Pons (tissue), 1 donor: ENCODE measurements around the gene CACHD1.

Experiments
- DNase-seq: peaks from one replicate; pipeline ENCODE4 v3.0.0-alpha.2; 2016; ENCODE audit warnings: low spot score

CACHD1 gene

DNA sequence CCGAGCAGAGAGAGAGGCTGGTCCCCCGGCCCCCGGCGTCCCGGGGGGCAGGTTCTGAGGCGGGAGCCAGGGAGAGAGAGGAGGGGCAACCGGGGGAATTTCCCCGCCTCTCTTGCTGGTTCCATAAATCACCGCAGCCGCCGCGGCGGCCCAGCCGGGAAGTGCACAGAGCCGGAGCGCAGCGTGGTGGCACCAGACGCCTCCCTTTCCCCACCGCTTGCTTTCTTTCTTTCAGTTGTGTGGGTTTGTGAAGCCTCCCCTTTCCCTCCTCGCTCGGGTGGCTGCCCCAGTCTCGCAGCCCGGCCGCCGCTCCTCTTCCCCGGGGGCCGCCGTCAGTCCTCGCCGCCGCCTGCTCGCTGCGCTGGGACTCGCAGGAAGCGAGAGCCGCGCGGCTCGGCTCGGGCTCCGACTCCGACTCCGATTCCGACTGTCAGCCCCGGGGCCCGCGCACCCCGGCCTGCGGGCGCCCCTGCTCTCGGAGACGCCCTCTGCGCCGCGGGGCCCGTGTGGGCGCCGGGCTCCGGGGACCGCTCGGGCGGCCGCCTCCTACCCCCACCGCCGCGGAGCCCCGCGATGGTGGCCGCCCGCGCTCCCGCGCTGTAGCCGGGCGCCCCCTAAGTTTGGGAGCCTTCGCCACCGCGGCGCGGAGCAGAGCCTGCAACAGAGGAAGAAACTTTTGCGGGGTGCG lies at the start of gene CACHD1:
CACHD1 (plus strand) TSS at position 153 of the 688 bp plus-strand sequence. CDS start 616 bp downstream, outside the sequence.
- DNase-seq: peak; percentile 49

DNA sequence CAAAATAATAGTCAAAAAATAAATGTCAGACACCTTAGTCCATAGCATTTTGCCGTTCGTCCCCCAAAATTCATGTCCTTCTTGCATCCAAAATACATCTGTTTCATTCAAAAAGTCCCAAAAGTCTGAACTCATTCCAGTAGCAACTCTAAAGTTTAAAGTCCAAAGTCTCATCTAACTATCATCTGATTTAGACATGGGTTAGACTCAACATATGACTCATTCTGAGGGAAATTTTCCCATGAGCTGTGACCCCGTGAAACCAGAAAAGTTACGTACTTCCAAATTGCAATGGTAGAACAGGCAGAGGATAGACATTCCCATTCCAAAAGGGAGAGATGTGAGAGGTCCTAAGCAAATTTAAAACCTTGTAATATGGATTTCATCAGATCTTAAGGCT lies 48.6 kb upstream of the CACHD1 start:
- no peak for DNase-seq

DNA sequence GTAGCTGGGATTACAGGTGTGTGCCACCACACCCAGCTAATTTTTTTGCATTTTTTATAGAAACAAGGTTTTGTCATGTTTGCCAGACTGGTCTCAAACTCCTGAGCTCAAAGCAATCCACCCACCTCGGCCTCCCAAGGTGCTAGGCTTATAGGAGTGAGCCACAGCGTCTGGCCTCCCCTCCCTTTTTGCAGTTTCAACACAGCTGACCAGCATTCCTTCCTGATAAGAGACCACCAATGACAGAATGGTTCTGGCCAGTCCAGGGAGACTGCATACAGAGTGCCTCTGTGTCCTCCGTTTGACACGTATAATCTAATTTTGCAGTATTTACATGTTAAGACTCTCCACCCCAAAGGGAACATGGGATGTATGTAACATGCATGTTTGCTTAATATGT lies 46.4 kb upstream of the CACHD1 start:
- DNase-seq: no peak

DNA sequence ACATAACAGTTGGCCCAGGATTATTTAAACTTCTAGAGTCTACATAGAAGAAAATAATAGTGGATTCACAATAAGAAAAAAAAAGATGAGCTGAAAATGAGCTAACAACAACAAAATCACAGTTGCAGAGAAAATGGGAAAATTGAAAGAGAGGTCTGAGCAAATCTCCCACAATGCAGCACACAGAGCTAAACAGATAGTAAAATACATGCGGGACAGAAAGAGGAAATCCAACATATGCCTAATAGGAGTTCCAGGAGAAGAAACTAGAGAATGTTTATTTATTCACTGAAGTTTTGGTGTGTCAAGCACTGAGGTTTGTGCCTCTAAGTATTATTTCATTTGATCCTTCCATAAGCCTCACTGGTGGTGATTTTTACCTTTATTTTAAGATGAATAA lies 45.5 kb upstream of the CACHD1 start:
- DNase-seq: no peak

DNA sequence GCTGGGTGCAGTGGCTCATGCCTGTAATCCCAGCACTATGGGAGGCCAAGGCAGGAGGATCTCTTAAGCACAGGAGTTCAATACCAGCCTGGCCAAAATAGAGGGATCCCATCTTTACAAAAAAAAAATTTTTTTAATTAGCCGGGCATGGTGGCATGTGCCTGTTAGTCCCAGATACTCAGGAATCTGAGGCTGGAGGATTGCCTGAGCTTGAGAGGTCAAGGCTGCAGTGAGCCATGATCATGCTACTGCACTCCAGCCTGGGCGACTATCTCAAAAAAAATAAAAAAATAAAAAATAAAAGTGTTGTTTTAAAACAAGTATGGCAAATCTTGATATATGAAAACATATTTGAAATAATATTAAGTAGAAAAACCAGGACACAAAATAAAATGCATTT lies 44.4 kb upstream of the CACHD1 start:
- no peak for DNase-seq

DNA sequence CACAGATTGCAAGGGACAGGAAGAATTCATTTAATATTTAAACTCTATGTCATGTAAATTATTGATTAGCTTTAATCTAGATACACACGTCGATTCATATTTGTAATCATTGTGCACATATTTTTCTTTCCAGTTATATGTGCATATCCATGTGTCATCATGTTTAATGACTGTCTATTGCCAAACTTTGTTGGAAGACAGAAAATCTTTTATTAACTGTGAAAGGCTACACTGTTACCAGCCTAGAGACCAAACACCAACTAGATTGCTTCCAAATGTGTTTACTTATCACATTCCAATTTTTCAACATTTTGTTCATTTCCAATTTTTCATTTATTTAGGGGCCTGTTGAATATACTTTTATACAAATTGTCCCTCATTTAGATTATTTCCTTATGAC lies 43.2 kb upstream of the CACHD1 start:
- no peak for DNase-seq

DNA sequence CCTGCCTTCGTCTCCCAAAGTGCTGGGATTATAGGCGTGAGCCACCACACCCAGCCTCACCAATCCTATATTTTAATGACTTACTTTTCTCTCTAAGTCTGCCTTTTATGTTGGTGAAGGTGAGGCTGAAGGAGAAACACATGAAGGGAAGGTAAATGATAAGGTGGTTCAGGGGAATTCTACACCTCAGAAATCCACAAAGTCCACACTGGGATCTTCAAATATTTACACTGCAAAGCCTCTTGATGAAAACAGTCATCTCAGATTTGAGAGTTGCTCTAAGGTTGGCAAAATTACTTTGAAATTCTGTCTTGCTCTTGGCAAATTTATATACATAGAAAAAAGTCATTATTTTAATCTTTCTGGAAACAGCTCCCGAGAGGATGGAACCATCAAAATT lies 42.0 kb upstream of the CACHD1 start:
- no peak for DNase-seq

DNA sequence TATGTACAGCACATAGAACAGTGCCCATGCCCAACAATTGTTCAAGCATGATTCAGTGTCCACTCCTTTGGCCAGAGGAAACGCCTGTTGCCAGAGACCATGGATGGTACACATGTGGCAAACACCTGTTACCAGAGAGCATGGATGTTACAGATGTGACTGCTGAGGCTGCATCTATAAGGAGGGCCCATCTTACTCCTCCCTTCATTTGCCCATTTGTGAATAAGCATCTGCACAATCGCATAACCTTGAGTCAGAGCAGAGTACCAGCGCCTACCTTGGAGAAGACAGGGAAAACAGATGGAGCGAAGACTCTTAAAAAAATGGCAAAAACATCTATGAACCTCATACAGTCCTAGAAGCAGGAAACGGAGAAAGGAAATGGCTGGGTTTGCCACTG lies 36.6 kb upstream of the CACHD1 start:
- no peak for DNase-seq

DNA sequence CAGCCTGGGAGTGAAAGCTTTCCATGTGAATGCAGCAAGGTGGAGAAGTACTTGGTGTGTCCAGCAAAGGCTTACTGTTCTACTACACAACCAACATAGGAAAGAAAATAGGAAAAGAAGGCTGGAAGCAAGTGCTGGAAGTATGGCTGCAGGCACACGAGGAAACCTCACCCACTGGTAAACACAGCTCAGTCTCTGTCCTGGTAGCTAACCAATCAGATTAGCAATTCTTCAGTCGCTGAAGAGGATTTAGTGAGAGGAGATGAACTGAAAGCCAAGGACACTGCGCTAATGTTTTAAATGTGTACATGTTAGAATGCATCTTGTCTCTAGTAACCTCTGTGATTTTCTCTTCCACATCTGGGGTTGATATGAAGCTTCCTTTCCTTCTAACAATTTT lies 36.2 kb upstream of the CACHD1 start:
- no peak for DNase-seq

DNA sequence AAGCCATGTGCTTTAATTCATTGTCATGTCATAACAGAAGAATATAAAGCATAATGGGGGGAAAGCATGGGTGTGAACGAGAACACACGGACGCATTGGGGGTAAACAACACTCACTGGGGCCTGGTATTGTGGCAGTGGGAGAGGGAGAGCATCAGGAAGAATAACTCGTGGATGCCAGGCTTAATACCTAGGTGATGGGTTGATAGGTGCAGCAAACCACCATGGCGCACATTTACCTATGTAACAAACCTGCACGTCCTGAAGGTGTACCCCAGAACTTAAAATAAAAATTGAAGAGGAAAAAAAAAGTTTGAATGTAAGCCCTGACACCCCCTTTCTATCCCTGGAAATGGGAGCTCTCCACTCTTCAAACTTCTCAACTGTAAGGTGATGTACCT lies 34.9 kb upstream of the CACHD1 start:
- DNase-seq: no peak

DNA sequence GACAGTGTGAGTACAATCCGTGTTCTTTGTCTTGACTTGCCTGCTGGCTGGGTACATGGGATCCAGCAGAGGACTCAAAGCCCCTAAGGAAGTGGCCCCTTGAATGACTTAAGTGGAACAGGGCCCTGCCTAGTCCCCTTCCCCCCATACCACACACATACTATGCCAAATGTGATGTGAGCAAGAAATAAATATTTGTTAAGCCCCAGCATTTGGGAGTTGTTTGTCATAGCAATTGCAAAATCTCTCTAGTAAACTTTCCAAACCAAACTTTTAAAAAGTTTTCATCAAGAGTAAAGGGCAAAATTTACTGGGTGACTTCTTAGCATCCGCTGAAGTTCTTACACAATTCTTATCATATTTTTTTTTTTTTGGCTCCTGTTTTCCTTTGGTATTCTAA lies 32.5 kb upstream of the CACHD1 start:
- DNase-seq: no peak

DNA sequence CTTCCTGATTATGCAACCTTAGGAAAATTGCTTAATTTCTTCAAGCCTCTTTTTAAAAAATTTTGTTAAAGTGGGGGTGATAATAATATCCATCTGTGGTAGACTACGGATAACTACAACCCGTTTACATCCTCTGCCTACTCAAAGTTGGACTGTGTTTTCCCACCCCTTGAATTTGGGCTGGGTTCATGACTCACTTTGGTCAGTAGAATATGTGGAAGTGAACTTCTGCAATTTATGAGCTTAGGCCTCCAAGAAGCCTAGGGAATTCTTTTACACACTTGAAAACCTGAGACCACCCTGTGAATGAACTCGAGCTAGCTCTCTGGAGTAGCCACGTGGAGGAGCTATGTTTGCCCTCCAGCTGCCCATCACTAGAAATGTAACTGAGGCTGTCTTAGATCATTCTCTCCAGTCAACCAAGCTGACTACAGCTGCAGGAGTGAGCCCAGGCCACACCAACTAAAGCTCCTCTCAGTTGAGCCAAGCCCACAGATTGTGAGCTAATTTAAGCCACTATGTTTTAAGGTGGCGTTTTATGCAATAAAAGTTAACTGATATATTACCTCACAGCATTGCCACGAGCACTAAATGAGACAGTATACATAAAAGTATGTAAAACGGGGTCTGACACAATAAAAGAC lies 29.6 kb upstream of the CACHD1 start:
- no peak for DNase-seq

DNA sequence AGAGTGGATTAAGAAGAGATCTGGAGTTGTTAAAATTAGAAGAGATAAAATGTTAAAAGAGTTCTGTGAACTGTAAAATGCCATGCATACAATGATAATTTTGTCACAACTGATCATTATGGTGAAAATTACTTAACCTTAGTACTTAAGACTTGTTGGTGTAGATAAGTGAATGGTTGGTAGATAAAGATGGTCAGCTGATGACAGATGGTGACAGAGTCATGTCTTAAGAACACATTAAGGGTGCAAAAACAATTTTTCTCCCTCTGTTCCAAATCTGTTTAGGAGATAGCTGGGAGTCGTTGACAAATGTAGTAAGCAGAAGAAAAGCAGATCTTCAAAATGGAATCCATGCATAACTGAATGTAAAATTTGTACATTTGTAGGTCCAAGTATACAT lies 18.5 kb upstream of the CACHD1 start:
- DNase-seq: no peak

DNA sequence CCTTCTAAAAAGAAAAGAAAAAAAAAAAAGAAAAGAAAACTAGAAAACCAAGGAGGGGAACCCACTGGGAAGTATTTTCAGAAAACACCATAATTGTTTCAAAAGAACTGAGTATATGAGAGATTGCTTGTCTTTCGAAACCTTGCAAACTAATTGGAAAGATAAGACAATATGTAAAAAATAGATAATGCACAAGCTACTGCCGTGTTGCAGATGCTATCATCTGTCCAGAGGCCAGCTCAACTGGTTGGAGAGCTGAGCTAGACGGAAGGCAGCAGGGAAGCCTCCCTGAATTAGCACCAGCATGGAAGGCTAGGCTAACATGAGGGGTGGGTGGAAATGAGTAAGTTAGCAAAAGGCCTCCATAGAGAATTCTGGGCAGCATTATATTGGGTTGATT lies 16.2 kb upstream of the CACHD1 start:
- no peak for DNase-seq

DNA sequence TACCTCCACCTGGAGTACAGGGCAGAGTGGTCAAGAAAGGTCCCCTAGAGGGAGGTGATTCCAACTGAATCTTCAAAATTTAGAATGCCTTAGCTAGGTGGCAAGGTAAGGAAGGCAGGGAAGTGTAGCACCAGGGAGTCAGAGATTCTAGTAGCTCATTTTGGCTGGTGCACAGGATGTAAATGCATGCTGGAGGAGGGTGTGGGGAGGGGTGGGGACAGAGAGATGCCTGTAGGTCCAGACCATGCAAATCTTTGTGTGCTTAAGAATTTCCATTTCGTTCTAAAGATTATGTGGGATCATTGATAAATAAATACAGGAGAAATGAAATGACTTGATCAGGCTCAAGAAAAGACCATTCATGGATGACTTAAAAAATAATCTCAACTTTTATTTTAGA lies 11.0 kb upstream of the CACHD1 start:
- no peak for DNase-seq

DNA sequence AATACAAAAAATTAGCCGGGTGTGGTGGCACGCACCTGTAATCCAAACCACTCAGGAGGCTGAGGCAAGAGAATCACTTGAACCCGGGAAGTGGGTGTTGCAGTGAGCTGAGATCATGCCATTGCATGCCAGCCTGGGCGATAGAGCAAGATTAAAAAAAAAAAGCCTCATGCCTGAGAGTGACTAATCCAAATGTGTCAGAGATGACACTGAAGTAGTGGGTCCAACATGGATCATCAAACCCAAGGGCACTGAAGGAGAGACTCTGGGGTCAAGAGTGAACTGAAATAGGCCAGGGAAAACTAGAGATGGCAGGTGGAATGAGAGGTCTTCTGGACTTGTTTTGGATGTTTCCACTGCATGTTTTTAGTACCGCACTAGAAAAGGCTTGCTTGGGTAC lies 10.2 kb upstream of the CACHD1 start:
- no peak for DNase-seq

DNA sequence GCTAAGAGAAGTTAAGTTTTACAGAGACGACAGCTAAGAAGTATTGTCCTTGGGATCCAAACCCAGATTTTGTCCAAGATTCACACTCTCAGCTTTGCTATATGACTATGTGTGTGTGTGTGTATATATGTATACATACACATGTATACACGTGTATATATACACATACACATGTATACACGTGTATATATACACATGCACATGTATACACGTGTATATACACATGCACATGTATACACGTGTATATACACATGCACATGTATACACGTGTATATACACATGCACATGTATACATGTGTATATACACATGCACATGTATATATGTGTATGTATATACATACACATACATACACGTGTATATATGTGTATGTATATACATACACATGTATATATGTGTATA lies 3.9 kb upstream of the CACHD1 start:
- no peak for DNase-seq

DNA sequence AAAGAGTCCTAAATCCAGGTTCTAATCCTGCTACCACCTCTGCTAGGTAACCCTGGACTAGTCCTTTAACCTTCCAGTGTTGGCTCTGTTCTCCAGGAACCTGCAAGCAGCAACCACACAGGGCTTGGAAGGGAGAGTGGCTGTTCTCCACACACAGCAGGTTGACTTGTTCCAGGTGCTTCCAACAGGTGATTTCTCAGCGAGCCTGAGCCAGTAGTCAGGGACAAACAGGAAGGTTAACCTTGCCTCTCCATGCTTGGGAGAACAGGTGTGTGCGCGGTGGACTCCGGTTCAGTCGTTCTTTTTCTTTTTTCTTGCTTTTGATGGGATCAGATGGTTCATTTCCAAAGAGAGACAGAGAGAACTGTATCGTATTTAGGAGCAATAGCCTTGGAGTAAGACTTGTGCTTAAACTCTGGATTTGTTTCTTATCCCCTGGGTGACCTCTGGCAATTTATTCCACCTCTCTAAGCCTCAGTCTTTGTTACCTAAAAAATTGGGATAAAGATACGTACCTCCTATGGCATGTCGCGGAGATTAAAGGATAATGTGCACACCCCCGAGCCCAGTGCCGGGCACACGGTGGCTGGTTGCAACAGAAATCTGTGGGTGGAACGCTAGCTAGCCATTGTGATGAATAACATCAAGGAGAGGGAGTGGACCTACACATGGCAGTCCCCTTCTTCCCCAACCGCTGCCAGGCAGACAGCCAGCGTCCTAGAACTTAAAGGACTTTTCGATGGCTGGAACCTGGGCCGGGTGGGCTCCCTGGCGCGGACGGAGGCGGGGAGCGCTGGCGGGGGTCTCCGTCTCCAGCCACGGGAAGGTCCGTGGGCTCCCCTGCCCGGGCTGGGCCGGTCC lies 583 bp upstream of the CACHD1 start:
- no peak for DNase-seq

DNA sequence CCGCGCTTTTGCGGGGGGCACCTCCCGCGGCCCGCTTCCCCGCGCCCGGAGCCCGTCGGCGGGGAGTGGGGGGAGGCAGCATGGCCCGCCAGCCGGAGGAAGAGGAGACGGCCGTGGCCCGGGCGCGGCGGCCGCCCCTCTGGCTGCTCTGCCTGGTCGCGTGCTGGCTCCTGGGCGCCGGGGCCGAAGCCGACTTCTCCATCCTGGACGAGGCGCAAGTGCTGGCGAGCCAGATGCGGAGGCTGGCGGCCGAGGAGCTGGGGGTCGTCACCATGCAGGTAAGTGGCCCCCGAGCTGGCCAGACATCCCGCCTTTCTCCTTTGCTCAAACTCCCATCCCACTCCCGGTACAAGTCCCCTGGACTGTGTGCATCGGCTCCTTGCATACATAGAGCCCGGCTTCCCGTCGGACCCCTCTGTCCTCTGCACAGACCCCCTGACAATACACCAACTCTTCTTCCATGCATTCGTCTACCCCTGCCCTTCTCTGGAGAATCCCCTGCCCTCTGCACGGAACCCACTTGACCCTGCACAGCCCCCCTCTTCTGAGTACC lies 812 bp downstream of the CACHD1 start:
- DNase-seq: no peak

DNA sequence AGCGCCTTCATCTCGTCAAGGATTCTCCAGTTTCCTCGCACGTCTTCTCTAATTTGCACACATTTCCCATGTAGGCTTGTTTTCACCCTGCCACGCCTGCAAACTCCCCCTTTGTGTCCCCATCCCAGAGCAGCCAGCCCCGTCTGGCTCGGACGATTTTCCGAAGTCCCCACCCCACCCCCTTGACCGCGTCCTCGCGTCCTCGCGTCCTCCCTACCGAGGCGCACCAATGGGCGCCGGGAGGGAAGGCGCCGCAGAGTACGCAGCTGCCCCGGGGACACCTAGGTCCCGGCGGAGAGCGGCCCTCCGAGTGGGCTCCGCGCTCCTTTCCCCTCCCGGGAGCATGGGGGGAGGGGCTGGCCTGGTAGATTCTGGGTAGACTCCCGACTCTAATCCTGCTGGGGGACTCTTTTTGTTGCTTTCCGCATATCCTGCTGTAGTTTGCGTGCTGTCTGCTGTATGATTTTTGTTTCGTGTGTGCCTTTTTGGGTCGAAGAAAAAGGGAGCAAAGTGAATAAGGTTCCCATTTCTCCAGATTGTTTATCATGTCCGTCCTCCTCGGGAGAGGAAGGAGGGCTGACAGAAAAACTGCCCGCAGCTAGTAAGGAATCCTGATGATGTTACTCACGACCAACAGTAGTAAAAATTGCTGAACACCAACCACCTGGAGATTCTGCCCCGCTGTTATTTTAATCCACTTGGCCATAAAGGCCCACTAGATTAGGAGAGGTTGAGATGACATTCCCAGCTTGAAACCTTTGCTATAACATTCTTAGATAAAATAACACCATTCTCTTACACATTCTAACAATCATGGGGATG lies 1.5 kb downstream of the CACHD1 start:
- no peak for DNase-seq

DNA sequence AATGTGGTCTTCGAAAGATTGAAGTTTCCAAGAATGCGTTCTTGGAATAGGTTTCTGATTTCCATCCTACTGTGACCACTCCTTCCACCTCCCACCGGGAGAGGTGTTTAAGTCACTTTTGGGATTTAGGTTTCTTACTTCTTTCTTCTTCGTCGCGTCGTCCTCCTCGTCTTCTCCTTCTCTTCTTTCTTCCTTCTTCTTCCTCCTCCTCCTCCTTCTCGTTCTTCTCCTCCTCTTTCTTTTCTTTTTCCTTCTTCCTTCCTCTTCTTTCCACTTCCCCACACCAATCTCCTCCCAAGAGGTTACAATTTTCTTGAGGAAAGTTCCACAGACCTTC lies 2.1 kb downstream of the CACHD1 start:
- no peak for DNase-seq

DNA sequence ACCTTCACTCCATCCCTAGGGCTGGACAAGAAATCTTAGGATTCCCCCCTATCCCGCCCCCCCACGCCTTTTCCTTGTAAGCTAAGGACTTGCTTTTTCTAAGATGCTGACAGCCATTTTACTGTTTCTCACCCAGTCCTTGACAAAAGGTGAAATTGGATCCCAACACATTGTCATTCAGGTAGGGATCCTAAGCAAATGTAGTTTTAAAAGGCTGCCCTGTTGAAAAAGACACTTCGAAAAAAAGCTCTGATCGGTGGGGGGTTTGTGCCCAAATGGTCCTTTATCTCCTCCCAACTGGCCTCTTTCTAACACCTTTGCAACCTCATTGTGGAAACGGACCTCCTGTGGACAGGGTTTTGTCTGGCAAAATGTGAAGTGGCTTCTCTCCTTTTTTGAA lies 2.9 kb downstream of the CACHD1 start:
- DNase-seq: no peak
